NT2/D1 (cell line): ENCODE results near the gene IGFL4.

Experiments
- SUZ12 ChIP-seq: IDR thresholded peaks from 2 replicates; pipeline ENCODE4 v1.6.1; 2011; ENCODE audit not compliant: insufficient read length, insufficient read depth; ENCODE audit errors: extremely low read depth
- YY1 ChIP-seq: IDR thresholded peaks from 2 replicates; pipeline ENCODE4 v1.6.1; 2011; ENCODE audit not compliant: insufficient read length, insufficient read depth
- ZNF274 ChIP-seq: IDR thresholded peaks from 2 replicates; pipeline ENCODE4 v1.6.1; 2011; ENCODE audit warnings: mild to moderate bottlenecking, low read depth, low read length

DNA sequence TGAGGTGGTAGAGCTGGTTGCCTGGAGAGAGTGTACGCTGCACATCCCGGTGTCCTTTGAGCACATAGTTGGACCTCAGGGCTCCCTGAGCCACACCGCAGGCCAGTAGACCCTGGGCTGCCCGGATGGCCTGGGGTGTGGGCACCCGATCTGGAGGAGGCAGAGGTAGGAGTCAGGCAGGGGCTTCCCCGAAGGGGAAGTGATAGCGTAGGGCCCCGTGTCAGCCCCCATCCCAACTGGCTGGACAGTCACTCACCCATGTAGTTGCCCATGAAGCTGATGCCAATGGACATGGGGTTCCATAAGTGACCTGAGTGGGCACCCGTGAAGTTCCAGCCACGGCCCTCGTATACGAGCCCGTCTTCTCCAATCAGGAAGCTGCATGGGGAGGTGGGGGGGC, 21.5 kb downstream of the IGFL4 start:
- TF ChIP-seq YY1 (no peak), ZNF274 (no peak), SUZ12 (no peak)
